Kidney epithelial cell (primary cell): ENCODE measurements around the gene CPED1. TPM values are rescaled to one million over a fixed set of nuclear protein-coding genes. Genes with fewer than 3 reads are reported as not detected.

Experiments used
- DNase-seq: peaks from one replicate; pipeline ENCODE4 v3.0.0-alpha.2; 2010; ENCODE audit warnings: low read depth
- H3K27me3 ChIP-seq: 2 replicates; pipeline ENCODE4 v1.6.0; 2011; ENCODE audit warnings: low read length; ENCODE audit not compliant: control insufficient read depth, insufficient read depth
- H3K36me3 ChIP-seq: 2 replicates; pipeline ENCODE4 v1.5.1; 2011; ENCODE audit warnings: low read length; ENCODE audit not compliant: control insufficient read depth, insufficient read depth
- H3K4me3 ChIP-seq: 2 replicates; pipeline ENCODE4 v1.5.1; 2011; ENCODE audit warnings: low read depth, mild to moderate bottlenecking, control low read depth, low read length
- total RNA-seq: library from RNA; depleted of rRNA; stranded (reverse); fragments of >200 nt; gene quantifications from 2 replicates; pipeline ENCODE4 v1.2.3, GENCODE V29; 2015
- TF ChIP-seq, protein P1 (sequence below): IDR thresholded peaks from 2 replicates; pipeline ENCODE4 v1.5.1; 2011; ENCODE audit warnings: mild to moderate bottlenecking, moderate library complexity, low read length, control low read depth, inconsistent platforms; ENCODE audit not compliant: insufficient read depth, poor library complexity, severe bottlenecking

CPED1 gene
- total RNA-seq, 1 donor from 2014 or later = 3.2 TPM

DNA sequence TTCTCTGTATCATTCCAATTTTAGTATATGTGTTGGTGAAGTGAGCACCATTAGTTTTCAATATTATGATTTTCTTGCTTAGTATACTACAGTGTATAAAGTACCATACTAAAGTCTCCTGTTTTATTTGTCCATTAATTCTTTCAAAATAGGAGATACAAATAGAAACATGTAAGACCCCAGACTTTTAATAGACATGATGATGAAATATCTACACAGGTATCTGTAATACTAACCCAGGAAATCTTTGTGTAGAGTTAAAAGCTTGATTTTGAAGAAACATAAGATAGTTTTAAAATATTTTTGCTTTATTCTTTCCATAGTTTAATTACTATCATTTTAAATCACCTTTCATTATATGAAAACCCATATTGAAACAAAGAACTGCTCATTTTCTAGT, 206.5 kb downstream of the CPED1 start:
- TF ChIP-seq, protein P1, sequence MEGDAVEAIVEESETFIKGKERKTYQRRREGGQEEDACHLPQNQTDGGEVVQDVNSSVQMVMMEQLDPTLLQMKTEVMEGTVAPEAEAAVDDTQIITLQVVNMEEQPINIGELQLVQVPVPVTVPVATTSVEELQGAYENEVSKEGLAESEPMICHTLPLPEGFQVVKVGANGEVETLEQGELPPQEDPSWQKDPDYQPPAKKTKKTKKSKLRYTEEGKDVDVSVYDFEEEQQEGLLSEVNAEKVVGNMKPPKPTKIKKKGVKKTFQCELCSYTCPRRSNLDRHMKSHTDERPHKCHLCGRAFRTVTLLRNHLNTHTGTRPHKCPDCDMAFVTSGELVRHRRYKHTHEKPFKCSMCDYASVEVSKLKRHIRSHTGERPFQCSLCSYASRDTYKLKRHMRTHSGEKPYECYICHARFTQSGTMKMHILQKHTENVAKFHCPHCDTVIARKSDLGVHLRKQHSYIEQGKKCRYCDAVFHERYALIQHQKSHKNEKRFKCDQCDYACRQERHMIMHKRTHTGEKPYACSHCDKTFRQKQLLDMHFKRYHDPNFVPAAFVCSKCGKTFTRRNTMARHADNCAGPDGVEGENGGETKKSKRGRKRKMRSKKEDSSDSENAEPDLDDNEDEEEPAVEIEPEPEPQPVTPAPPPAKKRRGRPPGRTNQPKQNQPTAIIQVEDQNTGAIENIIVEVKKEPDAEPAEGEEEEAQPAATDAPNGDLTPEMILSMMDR = no peak
- Histone ChIP-seq H3K36me3 (no peaks in the 10 kb centered on the region), H3K4me3 (no peak overlapping the region), H3K27me3 (no peaks in the 10 kb centered on the region)
- DNase-seq = no peak

- TF ChIP-seq, protein P1 = no peak
- no peak for DNase-seq
- H3K27me3 ChIP-seq = no peaks in the 10 kb centered on the region
- H3K36me3 ChIP-seq = no peaks in the 10 kb centered on the region
- H3K4me3 ChIP-seq = no peak overlapping the region
Measured at GRCh38 chr7:121195874-121196273, 207.4 kb downstream of the CPED1 start.

DNA sequence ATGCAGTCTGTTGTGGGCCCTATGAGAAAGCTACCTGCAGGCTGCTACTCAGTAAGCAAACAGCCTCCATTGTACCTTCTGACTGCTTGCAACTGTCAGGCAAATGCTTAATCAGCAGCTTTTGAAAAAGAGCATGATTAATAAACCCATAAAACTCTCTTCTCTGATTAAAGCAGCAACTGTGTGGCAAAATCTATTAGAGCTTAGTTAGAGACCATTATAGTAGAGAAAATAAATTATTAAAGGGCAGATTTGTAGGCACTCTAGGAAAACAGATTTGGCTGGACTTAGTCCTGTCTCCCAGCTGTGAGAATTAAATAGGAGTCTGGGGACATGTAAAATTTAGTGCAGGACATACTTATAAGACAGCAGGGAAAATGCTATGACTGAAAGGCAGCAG, 207.8 kb downstream of the CPED1 start:
- no peaks in the 10 kb centered on the region for H3K27me3 ChIP-seq
- TF ChIP-seq, protein P1 = no peak

DNA sequence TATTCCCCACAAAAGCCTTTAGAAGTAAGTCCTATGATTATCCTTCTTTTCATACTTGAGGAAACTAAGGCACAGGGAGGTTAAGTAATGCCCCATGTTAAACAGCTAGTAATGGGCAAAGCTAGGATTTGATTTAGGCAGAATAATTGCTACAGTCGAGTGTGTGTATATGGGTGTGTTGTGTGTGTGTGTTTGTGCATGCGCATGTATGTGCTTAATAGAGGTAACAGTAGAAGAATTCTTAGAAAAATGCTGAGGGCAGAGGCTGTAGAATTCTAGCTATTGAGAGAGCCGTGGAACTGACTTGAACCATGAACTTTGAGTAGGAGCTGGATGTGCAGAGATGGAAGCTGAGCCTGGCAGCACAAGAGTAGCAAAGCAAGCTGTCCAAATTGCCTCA, 208.9 kb downstream of the CPED1 start:
- TF ChIP-seq, protein P1 = no peak
- Histone ChIP-seq H3K36me3 (no peaks in the 10 kb centered on the region), H3K4me3 (no peak overlapping the region), H3K27me3 (no peaks in the 10 kb centered on the region)
- DNase-seq = no peak

More for the DNA sequence above, 207.8 kb downstream of the CPED1 start:
- no peaks in the 10 kb centered on the region for H3K36me3 ChIP-seq
- DNase-seq = no peak
- no peak overlapping the region for H3K4me3 ChIP-seq

DNA sequence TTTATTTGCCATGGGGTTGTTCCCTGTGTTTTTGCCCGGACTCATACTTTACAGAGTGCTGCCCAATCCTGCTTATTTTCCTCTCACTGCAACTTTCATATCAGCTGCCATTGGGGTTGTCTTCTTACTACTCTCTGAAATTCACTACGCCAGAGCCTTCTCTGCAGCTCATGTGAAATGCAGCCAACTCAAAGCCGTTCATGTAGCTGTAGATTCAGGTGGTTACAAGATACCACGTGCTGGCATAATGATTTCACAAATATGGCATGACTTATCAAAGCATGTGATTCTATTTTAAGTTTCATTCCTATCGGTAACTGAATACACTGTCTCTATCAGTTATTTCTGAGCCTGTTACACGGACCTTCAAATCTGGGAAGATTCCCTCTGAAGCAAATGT, 210.0 kb downstream of the CPED1 start:
- Histone ChIP-seq H3K4me3 (no peak overlapping the region), H3K36me3 (no peaks in the 10 kb centered on the region), H3K27me3 (no peaks in the 10 kb centered on the region)
- no peak for DNase-seq
- TF ChIP-seq, protein P1 = no peak

GRCh38 chr7:121202125-121202524, 213.6 kb downstream of the CPED1 start:
- H3K36me3 ChIP-seq = no peaks in the 10 kb centered on the region
- H3K4me3 ChIP-seq = no peak overlapping the region
- TF ChIP-seq, protein P1 = no peak
- no peak for DNase-seq
- H3K27me3 ChIP-seq = no peaks in the 10 kb centered on the region
